Activated CD4-positive, alpha-beta T cell treated with anti-CD3 and anti-CD28 coated beads, Interleukin-2, amount 10 ng/mL, durations not matched to agents 24 days and 14 days (primary cell): Measurements from ENCODE around the gene ETV7. TPM values are rescaled to one million over a fixed set of nuclear protein-coding genes. Genes with fewer than 3 reads are reported as not detected.

ENCODE experiments used
- DNase-seq: peaks from one replicate; pipeline ENCODE4 v3.0.0; 2022
- H3K27ac Mint-ChIP-seq: one replicate; pipeline ENCODE4 v1.8.0; 2022; ENCODE audit warnings: mild to moderate bottlenecking, mixed read lengths
- H3K27me3 Mint-ChIP-seq: one replicate; pipeline ENCODE4 v1.8.0; 2022; ENCODE audit warnings: mixed read lengths
- H3K36me3 Mint-ChIP-seq: one replicate; pipeline ENCODE4 v1.8.0; 2022; ENCODE audit warnings: low read depth, mild to moderate bottlenecking, mixed read lengths
- H3K4me1 Mint-ChIP-seq: one replicate; pipeline ENCODE4 v1.8.0; 2021; ENCODE audit warnings: mixed read lengths
- H3K4me3 Mint-ChIP-seq: one replicate; pipeline ENCODE4 v1.8.0; 2022; ENCODE audit warnings: mild to moderate bottlenecking, moderate library complexity, mixed read lengths
- H3K9me3 Mint-ChIP-seq: one replicate; pipeline ENCODE4 v1.8.0; 2021; ENCODE audit warnings: mixed read lengths
- intact Hi-C: fragments of 100-400 bp; cut with micrococcal nuclease; formaldehyde crosslinking; loops from one replicate; pipeline ENCODE4 v1.15.1; 2023
- total RNA-seq: library from RNA; stranded (reverse); gene quantifications from 2 replicates; pipeline ENCODE4 v1.2.3, GENCODE V29; 2022

Gene ETV7
- 0.54 and 0.57 TPM in 2 replicates for total RNA-seq

GRCh38 chr6:36387440-36388303 lies at the start of gene ETV7:
ETV7 (minus strand) TSS chr6:36387669; CDS start chr6:36387541, 128 bp downstream.
- H3K4me1 Mint-ChIP-seq, result peaks cover 42% of the 10 kb centered on the region
- peak; percentile 90 for DNase-seq
- peak within 1 kb of the TSS; percentile 65 for H3K27ac Mint-ChIP-seq
- intact Hi-C loops, result no loop called here
- peaks cover 34% of the 10 kb centered on the region for H3K27me3 Mint-ChIP-seq
- peak within 1 kb of the TSS; percentile 91 for H3K4me3 Mint-ChIP-seq
- H3K9me3 Mint-ChIP-seq, result no peaks in the 10 kb centered on the region
- peaks cover 6% of the 10 kb centered on the region for H3K36me3 Mint-ChIP-seq

- H3K4me3 Mint-ChIP-seq, result no peak overlapping the region
- no peak overlapping the region for H3K27ac Mint-ChIP-seq
- peaks cover 8% of the 10 kb centered on the region for H3K4me1 Mint-ChIP-seq
- no peaks in the 10 kb centered on the region for H3K9me3 Mint-ChIP-seq
- H3K36me3 Mint-ChIP-seq, result no peaks in the 10 kb centered on the region
- DNase-seq, result no peak
- peaks cover 1% of the 10 kb centered on the region for H3K27me3 Mint-ChIP-seq
- intact Hi-C loops, result no loop called here
These were observed 49.0 kb upstream of the ETV7 start for GRCh38 chr6:36436466-36436865.

GRCh38 chr6:36432151-36432671 lies 44.7 kb upstream of the ETV7 start:
- Mint-ChIP-seq H3K9me3 (no peaks in the 10 kb centered on the region), H3K4me3 (no peak overlapping the region), H3K4me1 (peaks cover 5% of the 10 kb centered on the region), H3K36me3 (no peaks in the 10 kb centered on the region), H3K27me3 (peaks cover 1% of the 10 kb centered on the region), H3K27ac (peak overlapping the region; percentile 51)
- DNase-seq, result no peak
- intact Hi-C loops, result no loop called here

GRCh38 chr6:36431197-36431596 lies 43.7 kb upstream of the ETV7 start:
- no peaks in the 10 kb centered on the region for H3K36me3 Mint-ChIP-seq
- peaks cover 1% of the 10 kb centered on the region for H3K27me3 Mint-ChIP-seq
- H3K9me3 Mint-ChIP-seq, result no peaks in the 10 kb centered on the region
- peaks cover 5% of the 10 kb centered on the region for H3K4me1 Mint-ChIP-seq
- intact Hi-C loops, result no loop called here
- H3K27ac Mint-ChIP-seq, result no peak overlapping the region
- DNase-seq, result no peak
- no peak overlapping the region for H3K4me3 Mint-ChIP-seq

- Mint-ChIP-seq H3K4me3 (no peak overlapping the region), H3K36me3 (no peaks in the 10 kb centered on the region), H3K9me3 (no peaks in the 10 kb centered on the region), H3K27ac (no peak overlapping the region), H3K27me3 (no peaks in the 10 kb centered on the region), H3K4me1 (peaks cover 5% of the 10 kb centered on the region)
- intact Hi-C loops, result no loop called here
- no peak for DNase-seq
These were observed 42.9 kb upstream of the ETV7 start for GRCh38 chr6:36430351-36430750.

- H3K4me3 Mint-ChIP-seq, result no peak overlapping the region
- no peaks in the 10 kb centered on the region for H3K36me3 Mint-ChIP-seq
- intact Hi-C loops, result no loop called here
- no peak overlapping the region for H3K27ac Mint-ChIP-seq
- H3K9me3 Mint-ChIP-seq, result no peaks in the 10 kb centered on the region
- DNase-seq, result no peak
- no peaks in the 10 kb centered on the region for H3K27me3 Mint-ChIP-seq
- H3K4me1 Mint-ChIP-seq, result peaks cover 5% of the 10 kb centered on the region
These were observed 41.4 kb upstream of the ETV7 start for GRCh38 chr6:36428911-36429310.

GRCh38 chr6:36426622-36427021 lies 39.2 kb upstream of the ETV7 start:
- intact Hi-C loops, result no loop called here
- Mint-ChIP-seq H3K4me3 (no peak overlapping the region), H3K9me3 (no peaks in the 10 kb centered on the region), H3K36me3 (no peaks in the 10 kb centered on the region), H3K27me3 (peaks cover 1% of the 10 kb centered on the region), H3K4me1 (peaks cover 15% of the 10 kb centered on the region), H3K27ac (no peak overlapping the region)
- no peak for DNase-seq

GRCh38 chr6:36423101-36423824 lies 35.8 kb upstream of the ETV7 start:
- peaks cover 15% of the 10 kb centered on the region for H3K4me1 Mint-ChIP-seq
- intact Hi-C loops, result loop anchor here (1.0 to 2.0 kb wide), 6 partner anchors 18 to 336 kb away; partner anchors contain the start of genes SRSF3 and STK38
- H3K27me3 Mint-ChIP-seq, result peaks cover 5% of the 10 kb centered on the region
- peak overlapping the region; percentile 88 for H3K4me3 Mint-ChIP-seq
- no peaks in the 10 kb centered on the region for H3K36me3 Mint-ChIP-seq
- DNase-seq, result peak; percentile 99
- H3K9me3 Mint-ChIP-seq, result no peaks in the 10 kb centered on the region
- peak overlapping the region; percentile 87 for H3K27ac Mint-ChIP-seq

GRCh38 chr6:36422714-36423100 lies 35.2 kb upstream of the ETV7 start:
- no peaks in the 10 kb centered on the region for H3K36me3 Mint-ChIP-seq
- peaks cover 5% of the 10 kb centered on the region for H3K27me3 Mint-ChIP-seq
- peaks cover 15% of the 10 kb centered on the region for H3K4me1 Mint-ChIP-seq
- H3K9me3 Mint-ChIP-seq, result no peaks in the 10 kb centered on the region
- peak overlapping the region; percentile 87 for H3K27ac Mint-ChIP-seq
- H3K4me3 Mint-ChIP-seq, result peak overlapping the region; percentile 88
- intact Hi-C loops, result loop anchor here (1.0 to 2.0 kb wide), 6 partner anchors 19 to 337 kb away; partner anchors contain the start of genes SRSF3 and STK38
- no peak for DNase-seq

GRCh38 chr6:36419310-36419709 lies 31.8 kb upstream of the ETV7 start:
- Mint-ChIP-seq H3K9me3 (no peaks in the 10 kb centered on the region), H3K36me3 (no peaks in the 10 kb centered on the region), H3K4me3 (no peak overlapping the region), H3K27me3 (peaks cover 9% of the 10 kb centered on the region), H3K27ac (no peak overlapping the region), H3K4me1 (peaks cover 15% of the 10 kb centered on the region)
- no peak for DNase-seq
- intact Hi-C loops, result no loop called here

- no peaks in the 10 kb centered on the region for H3K36me3 Mint-ChIP-seq
- intact Hi-C loops, result no loop called here
- peaks cover 12% of the 10 kb centered on the region for H3K27me3 Mint-ChIP-seq
- H3K27ac Mint-ChIP-seq, result no peak overlapping the region
- H3K9me3 Mint-ChIP-seq, result no peaks in the 10 kb centered on the region
- H3K4me3 Mint-ChIP-seq, result no peak overlapping the region
- H3K4me1 Mint-ChIP-seq, result peaks cover 12% of the 10 kb centered on the region
- no peak for DNase-seq
These were observed 31.1 kb upstream of the ETV7 start for GRCh38 chr6:36418558-36418957.

GRCh38 chr6:36414481-36414880 lies 27.0 kb upstream of the ETV7 start:
- intact Hi-C loops, result no loop called here
- no peak for DNase-seq

GRCh38 chr6:36413489-36414480 lies 26.3 kb upstream of the ETV7 start:
- DNase-seq, result no peak
- intact Hi-C loops, result no loop called here
- H3K36me3 Mint-ChIP-seq, result no peaks in the 10 kb centered on the region
- H3K27me3 Mint-ChIP-seq, result peaks cover 18% of the 10 kb centered on the region
- H3K4me1 Mint-ChIP-seq, result no peaks in the 10 kb centered on the region
- no peak overlapping the region for H3K4me3 Mint-ChIP-seq
- no peak overlapping the region for H3K27ac Mint-ChIP-seq
- H3K9me3 Mint-ChIP-seq, result no peaks in the 10 kb centered on the region

More at GRCh38 chr6:36414481-36414880, 27.0 kb upstream of the ETV7 start:
- H3K36me3 Mint-ChIP-seq, result no peaks in the 10 kb centered on the region
- H3K9me3 Mint-ChIP-seq, result no peaks in the 10 kb centered on the region
- no peak overlapping the region for H3K4me3 Mint-ChIP-seq
- H3K4me1 Mint-ChIP-seq, result no peaks in the 10 kb centered on the region
- H3K27ac Mint-ChIP-seq, result no peak overlapping the region
- H3K27me3 Mint-ChIP-seq, result peaks cover 12% of the 10 kb centered on the region
